H9 (cell line): ENCODE data around the gene TBCK. TPM values are rescaled to one million over a fixed set of nuclear protein-coding genes. Genes with fewer than 3 reads are reported as not detected.

ENCODE experiments used
- DNase-seq: peaks from one replicate; pipeline ENCODE4 v3.0.0-alpha.2; 2017
- H2AFZ ChIP-seq: one replicate; pipeline ENCODE4 v1.6.1; 2013; ENCODE audit warnings: mild to moderate bottlenecking, low read length, control low read depth, moderate library complexity
- H2AK5ac ChIP-seq: 2 replicates; pipeline ENCODE4 v1.6.1; 2013; ENCODE audit warnings: low read length, control low read depth, mixed read lengths; ENCODE audit not compliant: insufficient read length
- H2BK120ac ChIP-seq: one replicate; pipeline ENCODE4 v1.6.1; 2013; ENCODE audit warnings: low read depth, mild to moderate bottlenecking, low read length, control low read depth, inconsistent platforms; ENCODE audit not compliant: poor library complexity, severe bottlenecking
- H2BK12ac ChIP-seq: 2 replicates; pipeline ENCODE4 v1.6.1; 2013; ENCODE audit warnings: low read length, control low read depth, mixed read lengths, low read depth; ENCODE audit not compliant: insufficient read length
- H2BK15ac ChIP-seq: 2 replicates; pipeline ENCODE4 v1.6.1; 2013; ENCODE audit warnings: low read depth, low read length, control low read depth
- H2BK20ac ChIP-seq: one replicate; pipeline ENCODE4 v1.6.1; 2013; ENCODE audit warnings: low read depth, mild to moderate bottlenecking, low read length, control low read depth, inconsistent platforms; ENCODE audit not compliant: poor library complexity, severe bottlenecking
- H2BK5ac ChIP-seq: 2 replicates; pipeline ENCODE4 v1.6.1; 2013; ENCODE audit warnings: low read length, control low read depth, mixed read lengths; ENCODE audit not compliant: insufficient read length
- H3K14ac ChIP-seq: 2 replicates; pipeline ENCODE4 v1.6.1; 2013; ENCODE audit warnings: low read length, control low read depth; ENCODE audit not compliant: insufficient read depth
- H3K18ac ChIP-seq: 2 replicates; pipeline ENCODE4 v1.6.1; 2013; ENCODE audit warnings: low read depth, mild to moderate bottlenecking, mixed read lengths, low read length, control low read depth; ENCODE audit not compliant: insufficient read length
- H3K23ac ChIP-seq: 2 replicates; pipeline ENCODE4 v1.6.1; 2013; ENCODE audit warnings: low read length, control low read depth, mixed read lengths, low read depth; ENCODE audit not compliant: insufficient read length
- H3K23me2 ChIP-seq: 2 replicates; pipeline ENCODE4 v1.6.1; 2013; ENCODE audit warnings: low read depth, mild to moderate bottlenecking, mixed read lengths, low read length, control low read depth; ENCODE audit not compliant: insufficient read length, poor library complexity, severe bottlenecking
- H3K27ac ChIP-seq: 2 replicates; pipeline ENCODE4 v1.5.1; 2013; ENCODE audit warnings: low read length, control low read depth, mixed read lengths, low read depth; ENCODE audit not compliant: insufficient read length
- H3K27me3 ChIP-seq: 2 replicates; pipeline ENCODE4 v1.6.1; 2013; ENCODE audit warnings: low read length, control low read depth, inconsistent platforms; ENCODE audit not compliant: insufficient read depth
- H3K4ac ChIP-seq: 2 replicates; pipeline ENCODE4 v1.6.1; 2013; ENCODE audit warnings: low read depth, mild to moderate bottlenecking, control low read depth, inconsistent platforms, low read length, moderate library complexity
- H3K4me1 ChIP-seq: 2 replicates; pipeline ENCODE4 v1.6.1; 2013; ENCODE audit warnings: low read length, control low read depth, inconsistent platforms; ENCODE audit not compliant: insufficient read depth
- H3K4me2 ChIP-seq: 2 replicates; pipeline ENCODE4 v1.6.1; 2013; ENCODE audit warnings: low read length, control low read depth, mixed read lengths; ENCODE audit not compliant: insufficient read length, insufficient read depth
- H3K56ac ChIP-seq: 2 replicates; pipeline ENCODE4 v1.6.1; 2013; ENCODE audit warnings: low read depth, mild to moderate bottlenecking, mixed read lengths, low read length, control low read depth; ENCODE audit not compliant: insufficient read length
- H3K79me1 ChIP-seq: 2 replicates; pipeline ENCODE4 v1.6.1; 2013; ENCODE audit warnings: low read depth, mild to moderate bottlenecking, moderate library complexity, low read length, control low read depth, inconsistent platforms; ENCODE audit not compliant: insufficient read depth, poor library complexity, severe bottlenecking
- H3K79me2 ChIP-seq: 2 replicates; pipeline ENCODE4 v1.6.1; 2013; ENCODE audit warnings: low read length, control low read depth, inconsistent platforms; ENCODE audit not compliant: insufficient read depth
- H3K9ac ChIP-seq: 2 replicates; pipeline ENCODE4 v1.6.1; 2013; ENCODE audit warnings: low read length, control low read depth, mixed read lengths; ENCODE audit not compliant: insufficient read length; ENCODE audit errors: extremely low read depth
- H3K9me3 ChIP-seq: one replicate; pipeline ENCODE4 v1.6.1; 2013; ENCODE audit warnings: low read depth, low read length, inconsistent platforms; ENCODE audit not compliant: control insufficient read depth
- H3T11ph ChIP-seq: one replicate; pipeline ENCODE4 v1.6.1; 2013; ENCODE audit warnings: mild to moderate bottlenecking, low read length, control low read depth, inconsistent platforms
- H4K20me1 ChIP-seq: one replicate; pipeline ENCODE4 v1.6.1; 2013; ENCODE audit not compliant: control insufficient read depth, insufficient read length, insufficient read depth
- H4K5ac ChIP-seq: 2 replicates; pipeline ENCODE4 v1.6.1; 2013; ENCODE audit warnings: low read depth, mild to moderate bottlenecking, mixed read lengths, low read length, control low read depth; ENCODE audit not compliant: insufficient read length
- H4K8ac ChIP-seq: replicated peaks from 2 replicates; pipeline ENCODE4 v1.6.1; 2013; ENCODE audit warnings: low read length, control low read depth, mixed read lengths, low read depth; ENCODE audit not compliant: insufficient read length
- H4K91ac ChIP-seq: 2 replicates; pipeline ENCODE4 v1.6.1; 2013; ENCODE audit warnings: low read depth, mild to moderate bottlenecking, moderate library complexity, mixed read lengths, low read length, control low read depth; ENCODE audit not compliant: insufficient read length
- H3K27ac Mint-ChIP-seq, 3 experiments: 2 replicates in 2 of 3; 3 replicates in 1 of 3; pipeline ENCODE4 v1.8.0; 2020 to 2021; ENCODE audit warnings: mixed read lengths in 3 of 3, mild to moderate bottlenecking in 1 of 3, moderate library complexity in 1 of 3
- H3K27me3 Mint-ChIP-seq: 2 replicates; pipeline ENCODE4 v1.8.0; 2021; ENCODE audit warnings: low read depth, mild to moderate bottlenecking, moderate library complexity, mixed read lengths
- H3K36me3 Mint-ChIP-seq, 3 experiments: 2 replicates in 2 of 3; 3 replicates in 1 of 3; pipeline ENCODE4 v1.8.0; 2020 to 2021; ENCODE audit warnings: low read depth in 3 of 3, mixed read lengths in 3 of 3; ENCODE audit not compliant: insufficient read depth in 1 of 3
- H3K4me1 Mint-ChIP-seq, 2 experiments: 2 replicates each; pipeline ENCODE4 v1.8.0; 2020; ENCODE audit warnings: mixed read lengths in 2 of 2
- H3K4me3 Mint-ChIP-seq, 2 experiments: 2 replicates in 1 of 2; 3 replicates in 1 of 2; pipeline ENCODE4 v1.8.0; 2020 to 2021; ENCODE audit warnings: mild to moderate bottlenecking in 2 of 2, mixed read lengths in 2 of 2, moderate library complexity in 1 of 2
- H3K9me3 Mint-ChIP-seq, 2 experiments: 2 replicates in 1 of 2; 3 replicates in 1 of 2; pipeline ENCODE4 v1.8.0; 2020; ENCODE audit warnings: mild to moderate bottlenecking in 2 of 2, mixed read lengths in 2 of 2, moderate library complexity in 1 of 2
- CTCF ChIP-seq: fragments of 200-600 bp; sonication (generic); conservative IDR thresholded peaks from 3 replicates; pipeline ENCODE4 v1.8.0; 2021; ENCODE audit warnings: antibody characterized with exemption, mild to moderate bottlenecking
- WGBS: extraction: QIAGEN DNeasy Blood & Tissue Kit; methylation state at CpG from one replicate; pipeline ENCODE4 v1.1.7; 2013; ENCODE audit warnings: missing lambda C conversion rate, low lambda C conversion rate, mixed read lengths; ENCODE audit not compliant: insufficient read length; ENCODE audit errors: extremely low coverage; 5-methylcytosine and 5-hydroxymethylcytosine counted together
- total RNA-seq: library from RNA; stranded (reverse); gene quantifications from 2 replicates; pipeline ENCODE4 v1.2.1, GENCODE V29; 2021

The TBCK gene
- total RNA-seq, 1 experiment from 2014 or later: 22.1 TPM

GRCh38 chr4:106255195-106255594, 60.8 kb downstream of the TBCK start:
- Histone ChIP-seq H4K20me1 (no peaks in the 10 kb centered on the region), H2BK12ac (no peak overlapping the region), H2BK120ac (no peak overlapping the region), H3K79me1 (no peaks in the 10 kb centered on the region), H3K27me3 (no peaks in the 10 kb centered on the region), H3K4me1 (no peaks in the 10 kb centered on the region), H4K5ac (no peak overlapping the region), H3K18ac (no peak overlapping the region), H2BK15ac (no peak overlapping the region), H3K9ac (no peak overlapping the region), H2BK5ac (no peak overlapping the region), H3K79me2 (no peaks in the 10 kb centered on the region), H3K56ac (no peak overlapping the region), H3K27ac (no peak overlapping the region), H4K91ac (no peak overlapping the region), H3K23me2 (no peaks in the 10 kb centered on the region), H3K4me2 (no peak overlapping the region), H3K14ac (no peak overlapping the region), H2BK20ac (no peak overlapping the region), H2AK5ac (no peak overlapping the region), H3K4ac (no peak overlapping the region), H3K23ac (no peak overlapping the region), H3T11ph (no peak overlapping the region), H2AFZ (no peak overlapping the region), H3K9me3 (no peaks in the 10 kb centered on the region), H4K8ac (no peak overlapping the region)
- H3K9me3 Mint-ChIP-seq: no peaks in the 10 kb centered on the region
- DNase-seq: no peak
- H3K27me3 Mint-ChIP-seq: no peaks in the 10 kb centered on the region
- no peaks in the 10 kb centered on the region; a peak in 1 of 7 replicates for H3K36me3 Mint-ChIP-seq
- no peak overlapping the region for H3K27ac Mint-ChIP-seq
- peaks cover 11 to 15% of the 10 kb centered on the region in 2 experiments for H3K4me1 Mint-ChIP-seq
- no peak for TF ChIP-seq CTCF
- no peak overlapping the region for H3K4me3 Mint-ChIP-seq
- no CpG with 5 or more reads among the region's 8 CpGs for WGBS
